ENCODE results near the gene EFCAB6.

DNA sequence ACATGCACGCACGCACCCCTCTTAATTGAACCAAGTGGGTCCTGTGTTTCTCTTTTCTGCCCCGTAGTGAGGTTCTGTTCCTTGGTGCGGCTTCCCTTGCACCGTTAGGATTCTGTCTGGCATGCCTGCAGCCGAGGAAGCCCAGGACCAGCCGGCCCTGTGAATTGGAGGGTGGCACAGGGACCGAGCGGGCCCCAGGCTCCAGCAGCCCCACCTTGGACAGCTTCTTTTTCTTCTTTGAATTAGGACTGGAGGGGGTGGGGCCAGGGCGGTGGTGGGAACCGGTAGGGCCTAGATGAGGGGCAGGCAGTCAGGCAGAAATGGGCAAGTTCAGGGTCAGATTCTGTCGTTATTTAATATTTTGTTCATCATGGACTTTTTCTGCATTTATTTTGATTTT lies 305.6 kb downstream of the EFCAB6 start:
- TF ChIP-seq, protein P1, sequence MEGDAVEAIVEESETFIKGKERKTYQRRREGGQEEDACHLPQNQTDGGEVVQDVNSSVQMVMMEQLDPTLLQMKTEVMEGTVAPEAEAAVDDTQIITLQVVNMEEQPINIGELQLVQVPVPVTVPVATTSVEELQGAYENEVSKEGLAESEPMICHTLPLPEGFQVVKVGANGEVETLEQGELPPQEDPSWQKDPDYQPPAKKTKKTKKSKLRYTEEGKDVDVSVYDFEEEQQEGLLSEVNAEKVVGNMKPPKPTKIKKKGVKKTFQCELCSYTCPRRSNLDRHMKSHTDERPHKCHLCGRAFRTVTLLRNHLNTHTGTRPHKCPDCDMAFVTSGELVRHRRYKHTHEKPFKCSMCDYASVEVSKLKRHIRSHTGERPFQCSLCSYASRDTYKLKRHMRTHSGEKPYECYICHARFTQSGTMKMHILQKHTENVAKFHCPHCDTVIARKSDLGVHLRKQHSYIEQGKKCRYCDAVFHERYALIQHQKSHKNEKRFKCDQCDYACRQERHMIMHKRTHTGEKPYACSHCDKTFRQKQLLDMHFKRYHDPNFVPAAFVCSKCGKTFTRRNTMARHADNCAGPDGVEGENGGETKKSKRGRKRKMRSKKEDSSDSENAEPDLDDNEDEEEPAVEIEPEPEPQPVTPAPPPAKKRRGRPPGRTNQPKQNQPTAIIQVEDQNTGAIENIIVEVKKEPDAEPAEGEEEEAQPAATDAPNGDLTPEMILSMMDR (IDR thresholded peaks at IDR 0.05; ENCODE audit: low read depth, low read length, missing input control), result no peak
- TF ChIP-seq RAD21 (IDR thresholded peaks at IDR 0.05) (no peak), NR2F2 (IDR thresholded peaks at IDR 0.05) (no peak), TAF1 (conservative IDR thresholded peaks at IDR 0.05) (no peak), YY1 (IDR thresholded peaks at IDR 0.05) (no peak), HNF4A (conservative IDR thresholded peaks at IDR 0.05) (no peak), JUND (IDR thresholded peaks at IDR 0.05) (no peak), GABPA (IDR thresholded peaks at IDR 0.05 in 1 of 2, conservative IDR thresholded peaks at IDR 0.05 in 1 of 2) (no peak), HNF4G (IDR thresholded peaks at IDR 0.05) (no peak), SP1 (IDR thresholded peaks at IDR 0.05) (no peak)
- TF ChIP-seq, protein P2, sequence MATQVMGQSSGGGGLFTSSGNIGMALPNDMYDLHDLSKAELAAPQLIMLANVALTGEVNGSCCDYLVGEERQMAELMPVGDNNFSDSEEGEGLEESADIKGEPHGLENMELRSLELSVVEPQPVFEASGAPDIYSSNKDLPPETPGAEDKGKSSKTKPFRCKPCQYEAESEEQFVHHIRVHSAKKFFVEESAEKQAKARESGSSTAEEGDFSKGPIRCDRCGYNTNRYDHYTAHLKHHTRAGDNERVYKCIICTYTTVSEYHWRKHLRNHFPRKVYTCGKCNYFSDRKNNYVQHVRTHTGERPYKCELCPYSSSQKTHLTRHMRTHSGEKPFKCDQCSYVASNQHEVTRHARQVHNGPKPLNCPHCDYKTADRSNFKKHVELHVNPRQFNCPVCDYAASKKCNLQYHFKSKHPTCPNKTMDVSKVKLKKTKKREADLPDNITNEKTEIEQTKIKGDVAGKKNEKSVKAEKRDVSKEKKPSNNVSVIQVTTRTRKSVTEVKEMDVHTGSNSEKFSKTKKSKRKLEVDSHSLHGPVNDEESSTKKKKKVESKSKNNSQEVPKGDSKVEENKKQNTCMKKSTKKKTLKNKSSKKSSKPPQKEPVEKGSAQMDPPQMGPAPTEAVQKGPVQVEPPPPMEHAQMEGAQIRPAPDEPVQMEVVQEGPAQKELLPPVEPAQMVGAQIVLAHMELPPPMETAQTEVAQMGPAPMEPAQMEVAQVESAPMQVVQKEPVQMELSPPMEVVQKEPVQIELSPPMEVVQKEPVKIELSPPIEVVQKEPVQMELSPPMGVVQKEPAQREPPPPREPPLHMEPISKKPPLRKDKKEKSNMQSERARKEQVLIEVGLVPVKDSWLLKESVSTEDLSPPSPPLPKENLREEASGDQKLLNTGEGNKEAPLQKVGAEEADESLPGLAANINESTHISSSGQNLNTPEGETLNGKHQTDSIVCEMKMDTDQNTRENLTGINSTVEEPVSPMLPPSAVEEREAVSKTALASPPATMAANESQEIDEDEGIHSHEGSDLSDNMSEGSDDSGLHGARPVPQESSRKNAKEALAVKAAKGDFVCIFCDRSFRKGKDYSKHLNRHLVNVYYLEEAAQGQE (IDR thresholded peaks at IDR 0.05), result no peak
- TF ChIP-seq, protein P3, sequence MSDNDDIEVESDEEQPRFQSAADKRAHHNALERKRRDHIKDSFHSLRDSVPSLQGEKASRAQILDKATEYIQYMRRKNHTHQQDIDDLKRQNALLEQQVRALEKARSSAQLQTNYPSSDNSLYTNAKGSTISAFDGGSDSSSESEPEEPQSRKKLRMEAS (IDR thresholded peaks at IDR 0.05), result no peak
- TF ChIP-seq, protein P4, sequence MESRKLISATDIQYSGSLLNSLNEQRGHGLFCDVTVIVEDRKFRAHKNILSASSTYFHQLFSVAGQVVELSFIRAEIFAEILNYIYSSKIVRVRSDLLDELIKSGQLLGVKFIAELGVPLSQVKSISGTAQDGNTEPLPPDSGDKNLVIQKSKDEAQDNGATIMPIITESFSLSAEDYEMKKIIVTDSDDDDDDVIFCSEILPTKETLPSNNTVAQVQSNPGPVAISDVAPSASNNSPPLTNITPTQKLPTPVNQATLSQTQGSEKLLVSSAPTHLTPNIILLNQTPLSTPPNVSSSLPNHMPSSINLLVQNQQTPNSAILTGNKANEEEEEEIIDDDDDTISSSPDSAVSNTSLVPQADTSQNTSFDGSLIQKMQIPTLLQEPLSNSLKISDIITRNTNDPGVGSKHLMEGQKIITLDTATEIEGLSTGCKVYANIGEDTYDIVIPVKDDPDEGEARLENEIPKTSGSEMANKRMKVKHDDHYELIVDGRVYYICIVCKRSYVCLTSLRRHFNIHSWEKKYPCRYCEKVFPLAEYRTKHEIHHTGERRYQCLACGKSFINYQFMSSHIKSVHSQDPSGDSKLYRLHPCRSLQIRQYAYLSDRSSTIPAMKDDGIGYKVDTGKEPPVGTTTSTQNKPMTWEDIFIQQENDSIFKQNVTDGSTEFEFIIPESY (IDR thresholded peaks at IDR 0.05), result no peak
- TF ChIP-seq, protein P5, sequence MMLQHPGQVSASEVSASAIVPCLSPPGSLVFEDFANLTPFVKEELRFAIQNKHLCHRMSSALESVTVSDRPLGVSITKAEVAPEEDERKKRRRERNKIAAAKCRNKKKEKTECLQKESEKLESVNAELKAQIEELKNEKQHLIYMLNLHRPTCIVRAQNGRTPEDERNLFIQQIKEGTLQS (IDR thresholded peaks at IDR 0.05), result no peak
